ENCODE data around the gene RAB27A. TPM values are rescaled to one million over a fixed set of nuclear protein-coding genes. Genes with fewer than 3 reads are reported as not detected.

Gene RAB27A
- total and polyA plus RNA-seq, 9 of the 15 experiments (the other 6 are each of a cell fraction or from before 2014, with no cell fraction given): 31.5 to 171 (median 80.4) TPM

DNA sequence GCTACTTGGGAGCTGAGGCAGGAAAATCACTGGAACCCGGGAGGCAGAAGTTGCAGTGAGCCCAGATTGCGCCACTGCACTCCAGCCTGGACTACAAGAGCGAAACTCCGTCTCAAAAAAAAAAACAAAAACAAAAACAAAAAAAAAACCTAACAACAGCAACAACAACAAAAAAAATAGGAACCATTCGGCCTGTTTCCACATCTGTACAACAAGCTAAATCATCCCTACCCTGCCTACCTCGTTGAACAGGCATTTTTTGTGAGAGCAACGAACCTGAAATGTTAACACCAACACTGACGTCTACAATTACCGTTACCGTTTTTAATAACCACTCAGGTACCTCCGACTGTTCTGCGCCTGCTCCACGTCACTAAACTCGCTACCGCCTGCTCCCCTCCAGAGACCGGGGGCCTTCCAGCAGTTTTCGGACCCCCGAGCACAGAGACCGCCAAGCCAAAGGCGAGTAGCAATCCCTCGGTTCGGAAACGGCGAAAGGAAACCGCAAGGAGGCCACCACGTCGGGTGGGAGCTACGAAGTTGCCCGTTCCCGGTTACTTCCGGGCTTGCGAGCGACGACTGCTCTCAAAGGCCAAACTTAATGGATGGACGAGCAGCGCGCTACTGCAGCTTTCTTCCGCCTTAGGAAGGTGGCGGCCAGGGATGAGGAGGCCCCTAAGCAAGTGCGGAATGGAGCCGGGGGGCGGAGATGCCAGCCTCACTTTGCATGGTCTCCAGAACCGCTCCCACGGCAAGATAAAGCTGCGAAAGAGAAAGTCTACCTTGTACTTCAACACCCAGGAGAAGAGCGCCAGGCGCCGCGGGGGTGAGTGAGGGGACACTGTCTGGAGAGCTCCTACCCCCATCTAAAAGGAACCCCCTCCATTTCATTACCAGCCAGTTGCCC lies 29.2 kb upstream of the RAB27A start, which contains the start of the genes PIGB and PIGBOS1 (continued):
- TF ChIP-seq, protein P1, sequence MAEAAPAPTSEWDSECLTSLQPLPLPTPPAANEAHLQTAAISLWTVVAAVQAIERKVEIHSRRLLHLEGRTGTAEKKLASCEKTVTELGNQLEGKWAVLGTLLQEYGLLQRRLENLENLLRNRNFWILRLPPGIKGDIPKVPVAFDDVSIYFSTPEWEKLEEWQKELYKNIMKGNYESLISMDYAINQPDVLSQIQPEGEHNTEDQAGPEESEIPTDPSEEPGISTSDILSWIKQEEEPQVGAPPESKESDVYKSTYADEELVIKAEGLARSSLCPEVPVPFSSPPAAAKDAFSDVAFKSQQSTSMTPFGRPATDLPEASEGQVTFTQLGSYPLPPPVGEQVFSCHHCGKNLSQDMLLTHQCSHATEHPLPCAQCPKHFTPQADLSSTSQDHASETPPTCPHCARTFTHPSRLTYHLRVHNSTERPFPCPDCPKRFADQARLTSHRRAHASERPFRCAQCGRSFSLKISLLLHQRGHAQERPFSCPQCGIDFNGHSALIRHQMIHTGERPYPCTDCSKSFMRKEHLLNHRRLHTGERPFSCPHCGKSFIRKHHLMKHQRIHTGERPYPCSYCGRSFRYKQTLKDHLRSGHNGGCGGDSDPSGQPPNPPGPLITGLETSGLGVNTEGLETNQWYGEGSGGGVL (CRISPR knock-in tag; IDR thresholded peaks at IDR 0.05): no peak
- TF ChIP-seq, protein P2, sequence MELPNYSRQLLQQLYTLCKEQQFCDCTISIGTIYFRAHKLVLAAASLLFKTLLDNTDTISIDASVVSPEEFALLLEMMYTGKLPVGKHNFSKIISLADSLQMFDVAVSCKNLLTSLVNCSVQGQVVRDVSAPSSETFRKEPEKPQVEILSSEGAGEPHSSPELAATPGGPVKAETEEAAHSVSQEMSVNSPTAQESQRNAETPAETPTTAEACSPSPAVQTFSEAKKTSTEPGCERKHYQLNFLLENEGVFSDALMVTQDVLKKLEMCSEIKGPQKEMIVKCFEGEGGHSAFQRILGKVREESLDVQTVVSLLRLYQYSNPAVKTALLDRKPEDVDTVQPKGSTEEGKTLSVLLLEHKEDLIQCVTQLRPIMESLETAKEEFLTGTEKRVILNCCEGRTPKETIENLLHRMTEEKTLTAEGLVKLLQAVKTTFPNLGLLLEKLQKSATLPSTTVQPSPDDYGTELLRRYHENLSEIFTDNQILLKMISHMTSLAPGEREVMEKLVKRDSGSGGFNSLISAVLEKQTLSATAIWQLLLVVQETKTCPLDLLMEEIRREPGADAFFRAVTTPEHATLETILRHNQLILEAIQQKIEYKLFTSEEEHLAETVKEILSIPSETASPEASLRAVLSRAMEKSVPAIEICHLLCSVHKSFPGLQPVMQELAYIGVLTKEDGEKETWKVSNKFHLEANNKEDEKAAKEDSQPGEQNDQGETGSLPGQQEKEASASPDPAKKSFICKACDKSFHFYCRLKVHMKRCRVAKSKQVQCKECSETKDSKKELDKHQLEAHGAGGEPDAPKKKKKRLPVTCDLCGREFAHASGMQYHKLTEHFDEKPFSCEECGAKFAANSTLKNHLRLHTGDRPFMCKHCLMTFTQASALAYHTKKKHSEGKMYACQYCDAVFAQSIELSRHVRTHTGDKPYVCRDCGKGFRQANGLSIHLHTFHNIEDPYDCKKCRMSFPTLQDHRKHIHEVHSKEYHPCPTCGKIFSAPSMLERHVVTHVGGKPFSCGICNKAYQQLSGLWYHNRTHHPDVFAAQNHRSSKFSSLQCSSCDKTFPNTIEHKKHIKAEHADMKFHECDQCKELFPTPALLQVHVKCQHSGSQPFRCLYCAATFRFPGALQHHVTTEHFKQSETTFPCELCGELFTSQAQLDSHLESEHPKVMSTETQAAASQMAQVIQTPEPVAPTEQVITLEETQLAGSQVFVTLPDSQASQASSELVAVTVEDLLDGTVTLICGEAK (IDR thresholded peaks at IDR 0.05): peak; percentile 65
- TF ChIP-seq, protein P2 (CRISPR knock-in tag; IDR thresholded peaks at IDR 0.05): no peak
- TF ChIP-seq BRF1 (IDR thresholded peaks at IDR 0.05; ENCODE audit: borderline replicate concordance, extremely low read depth, insufficient read length): no peak
- TF ChIP-seq ZNF589 (CRISPR knock-in tag; IDR thresholded peaks at IDR 0.05; ENCODE audit: low read depth): no peak; the same call in none of the 2 replicates
- TF ChIP-seq, protein P3, sequence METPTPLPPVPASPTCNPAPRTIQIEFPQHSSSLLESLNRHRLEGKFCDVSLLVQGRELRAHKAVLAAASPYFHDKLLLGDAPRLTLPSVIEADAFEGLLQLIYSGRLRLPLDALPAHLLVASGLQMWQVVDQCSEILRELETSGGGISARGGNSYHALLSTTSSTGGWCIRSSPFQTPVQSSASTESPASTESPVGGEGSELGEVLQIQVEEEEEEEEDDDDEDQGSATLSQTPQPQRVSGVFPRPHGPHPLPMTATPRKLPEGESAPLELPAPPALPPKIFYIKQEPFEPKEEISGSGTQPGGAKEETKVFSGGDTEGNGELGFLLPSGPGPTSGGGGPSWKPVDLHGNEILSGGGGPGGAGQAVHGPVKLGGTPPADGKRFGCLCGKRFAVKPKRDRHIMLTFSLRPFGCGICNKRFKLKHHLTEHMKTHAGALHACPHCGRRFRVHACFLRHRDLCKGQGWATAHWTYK (CRISPR knock-in tag; IDR thresholded peaks at IDR 0.05): no peak
- TF ChIP-seq ZNF274 (IDR thresholded peaks at IDR 0.05; ENCODE audit: borderline replicate concordance, low read depth, low read length): no peak
- TF ChIP-seq TEAD1 (CRISPR knock-in tag; IDR thresholded peaks at IDR 0.05): peak; percentile 41 to 48; a peak in 2 of 4 replicates
